GM12892 (cell line): Measurements from ENCODE around the gene PRPSAP1.

ENCODE experiments used
- POLR2A ChIP-seq: IDR thresholded peaks from 2 replicates; pipeline ENCODE4 v1.6.1; 2011; ENCODE audit warnings: low read depth, low read length, control low read depth
- TAF1 ChIP-seq: IDR thresholded peaks from 2 replicates; pipeline ENCODE4 v1.6.1; 2011; ENCODE audit warnings: low read depth, mild to moderate bottlenecking, control low read depth, low read length, borderline replicate concordance

DNA sequence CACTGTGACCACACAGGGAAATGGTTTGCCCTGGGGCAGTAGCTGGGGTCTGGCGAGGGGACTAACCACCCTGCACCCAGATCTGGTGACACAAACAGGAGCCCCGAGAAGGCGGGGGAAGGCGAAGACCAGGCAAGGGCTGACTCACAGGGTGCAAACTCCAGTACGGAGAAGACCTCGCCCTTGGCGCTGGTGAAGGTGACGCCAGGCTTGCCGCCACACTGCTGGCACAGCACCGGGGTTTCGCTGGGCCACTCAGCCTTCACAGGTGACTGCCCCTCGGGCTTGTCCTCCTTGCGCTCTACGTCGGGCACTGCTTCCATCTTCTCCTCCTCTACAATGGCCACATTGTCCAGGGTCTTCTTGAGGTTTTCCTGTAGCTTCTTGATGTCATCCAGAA is 42.3 kb upstream of the PRPSAP1 start:
- TF ChIP-seq POLR2A = no peak
- no peak for TF ChIP-seq TAF1
